ENCODE results near the gene SLAMF1.
"Not testable (repeated sequence)": the region's sequence is repeated elsewhere in the genome, so short reads cannot be mapped to it uniquely, and the experiment has no call there.

Gene SLAMF1

DNA sequence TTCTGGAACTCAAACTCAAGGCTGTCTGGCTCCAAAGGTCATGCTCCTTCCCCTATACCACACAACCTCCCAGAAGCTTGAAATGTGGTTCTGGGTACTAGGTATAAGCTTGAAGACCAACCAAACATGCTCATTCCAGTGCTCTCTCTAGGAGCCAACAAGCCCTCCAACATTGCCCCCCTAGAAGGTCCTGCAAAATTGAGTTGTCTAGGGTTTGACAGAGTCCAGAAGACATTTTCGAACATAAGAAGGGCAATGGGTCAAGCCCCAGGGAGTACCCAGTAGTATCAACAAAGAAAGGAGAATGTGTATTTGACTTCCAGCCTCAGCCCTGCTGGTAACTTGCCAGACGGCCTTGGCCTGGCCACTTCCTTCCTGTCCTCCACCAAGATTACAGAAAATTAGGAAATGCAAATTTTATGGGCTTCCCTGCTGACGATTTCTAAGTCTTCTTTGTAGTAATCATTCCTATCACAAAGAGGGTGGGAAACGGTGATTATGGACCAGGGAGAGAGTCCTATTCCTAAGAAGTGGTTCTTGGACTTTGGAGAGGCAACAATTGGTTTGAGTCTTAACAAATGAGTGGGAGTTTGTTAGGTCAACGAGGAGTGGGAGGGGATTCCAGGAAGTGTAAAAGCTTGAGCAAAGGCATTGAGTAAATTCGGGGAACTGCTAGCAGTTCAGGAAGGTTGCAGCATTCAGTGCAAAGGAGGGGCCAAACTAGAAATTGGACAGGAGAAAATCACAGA is 18.7 kb upstream of the SLAMF1 start:
- no peak for DNase-seq (ENCODE audit: low read depth in 2 of 3, low spot score in 1 of 3)

DNA sequence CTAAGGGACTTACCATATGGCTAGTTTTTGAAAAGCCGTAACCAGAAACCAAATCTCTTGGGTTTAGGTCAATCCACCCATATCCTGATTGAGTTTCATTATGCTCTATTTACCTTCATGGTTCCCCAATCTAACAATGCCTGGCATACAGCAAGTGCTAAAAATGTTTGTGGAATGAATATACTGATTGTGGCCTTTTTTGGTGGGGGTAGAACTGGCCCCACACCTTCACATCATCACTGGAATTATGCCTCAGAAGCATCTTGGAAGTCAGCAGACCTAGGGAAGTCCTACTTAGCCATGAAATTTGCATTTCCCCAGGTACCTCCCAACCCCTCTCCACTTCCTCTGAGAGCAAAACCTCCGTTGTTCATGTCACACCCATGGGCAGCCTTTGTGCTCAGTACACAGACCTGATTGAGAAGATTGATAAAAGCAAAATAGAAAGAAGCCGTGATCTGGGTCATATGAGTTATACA is 17.8 kb upstream of the SLAMF1 start:
- DNase-seq (ENCODE audit: low read depth in 2 of 3, low spot score in 1 of 3): no peak

DNA sequence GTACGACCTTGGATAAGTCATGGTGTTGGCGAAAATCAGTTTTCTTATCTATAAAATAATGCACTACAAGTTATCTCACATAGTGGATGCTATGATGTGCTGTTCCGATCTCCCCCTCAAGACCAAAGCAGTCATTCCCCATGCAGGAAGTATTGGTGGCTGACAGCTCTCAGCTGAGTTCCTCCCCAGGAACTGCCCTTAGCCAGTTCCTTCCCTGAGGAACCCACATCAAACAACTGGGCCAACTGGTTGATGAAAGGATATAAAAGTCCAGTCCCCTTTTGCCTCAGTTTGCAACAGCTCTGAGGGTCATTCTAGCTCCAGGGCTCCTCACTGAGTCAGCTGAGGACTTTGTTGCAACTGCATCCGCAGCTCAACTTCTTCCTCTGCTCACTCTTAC is 16.1 kb upstream of the SLAMF1 start:
- no peak for DNase-seq (ENCODE audit: low read depth in 2 of 3, low spot score in 1 of 3)

DNA sequence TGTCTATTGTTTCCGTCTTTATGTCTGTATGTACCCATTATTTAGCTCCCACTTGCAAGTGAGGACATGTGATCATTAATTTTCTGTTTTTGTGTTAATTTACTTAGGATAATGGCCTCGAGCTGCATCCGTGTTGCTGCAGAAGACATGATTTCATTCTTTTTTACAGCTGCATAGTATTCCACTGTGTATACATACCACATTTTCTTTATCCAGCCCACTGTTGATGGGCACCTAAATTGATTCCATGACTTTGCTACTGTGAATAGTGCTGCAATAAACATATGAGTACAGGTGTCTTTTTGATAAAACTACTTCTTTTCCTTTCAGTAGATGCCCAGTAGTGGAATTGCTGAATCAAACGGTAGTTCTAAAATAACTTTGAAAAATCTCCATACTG is 12.7 kb upstream of the SLAMF1 start:
- no peak for DNase-seq (ENCODE audit: low read depth in 2 of 3, low spot score in 1 of 3)

DNA sequence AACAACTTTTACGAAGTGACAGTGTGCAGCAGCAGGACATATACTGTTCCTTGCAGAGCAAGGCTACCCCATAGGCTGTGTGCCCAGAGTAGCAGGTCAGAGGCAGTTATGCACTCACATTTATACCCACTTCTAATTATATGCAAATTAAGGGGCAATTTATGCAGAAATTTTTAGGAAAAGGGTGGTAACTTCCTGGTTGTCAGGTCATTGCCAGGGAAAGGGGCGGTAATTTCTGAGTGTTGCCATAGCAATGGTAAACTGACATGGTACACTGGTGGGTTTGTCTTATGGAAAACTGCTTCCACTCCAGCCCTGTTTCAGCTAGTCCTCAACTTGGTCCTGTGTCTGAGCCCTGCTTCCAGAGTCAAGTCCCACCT is 12.0 kb upstream of the SLAMF1 start:
- no peak for DNase-seq (ENCODE audit: low read depth in 2 of 3, low spot score in 1 of 3)

DNA sequence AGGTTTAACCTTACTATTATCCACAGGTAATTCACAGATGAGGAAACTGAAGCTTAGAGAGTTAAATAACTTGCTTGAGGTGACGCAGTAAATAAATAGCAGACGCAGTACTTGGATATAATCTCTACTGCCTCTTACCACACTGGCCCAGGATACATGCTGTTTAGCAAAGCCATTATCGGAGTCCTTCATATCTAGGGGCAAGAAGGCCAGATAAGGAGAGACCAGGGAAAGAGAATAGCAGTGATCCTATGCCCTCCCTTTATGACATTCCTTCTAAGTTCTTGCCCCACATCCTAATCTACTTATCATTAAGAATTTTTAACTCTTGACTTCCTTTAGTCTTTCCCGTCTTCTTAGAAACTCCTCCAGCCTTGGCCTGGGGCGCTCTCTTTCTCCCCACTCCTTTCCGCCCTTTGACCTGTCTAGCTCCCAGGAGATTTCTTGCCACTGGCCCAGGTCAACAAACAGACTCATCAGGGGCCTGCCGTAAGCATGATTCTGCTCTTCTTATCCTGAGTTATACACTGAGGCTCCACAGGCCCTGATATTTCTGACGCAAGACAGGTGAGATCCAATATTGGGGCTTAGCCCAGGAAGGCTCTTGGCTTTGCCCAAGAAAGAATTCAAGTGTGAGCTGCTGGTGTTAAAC is 11.4 kb upstream of the SLAMF1 start:
- DNase-seq (ENCODE audit: low read depth in 2 of 3, low spot score in 1 of 3): no peak

DNA sequence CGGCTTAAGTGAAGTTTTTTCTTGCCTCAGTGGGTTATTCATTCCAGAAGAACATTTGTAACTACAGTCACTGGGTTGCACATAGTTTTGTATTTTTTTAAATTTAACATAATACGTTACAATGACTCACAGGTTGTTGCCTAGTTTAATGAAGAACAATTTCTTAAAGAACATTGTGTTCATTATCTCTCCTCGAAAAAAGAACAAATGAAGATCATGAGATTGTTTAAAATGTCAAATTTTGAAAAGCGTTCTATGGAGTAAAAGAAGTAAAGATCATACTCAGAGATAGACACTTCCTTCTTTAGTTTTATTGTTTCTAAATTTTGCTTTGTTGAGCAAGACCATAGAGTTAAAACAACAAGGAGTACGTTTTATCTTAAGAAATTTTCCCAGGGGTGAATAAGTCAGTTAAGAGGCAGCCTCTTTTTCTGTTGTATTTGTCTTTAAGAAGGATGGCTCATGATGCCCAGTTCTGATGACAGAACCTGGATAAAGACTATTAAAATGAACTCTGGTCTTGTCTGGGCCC is 10.5 kb upstream of the SLAMF1 start:
- DNase-seq (ENCODE audit: low read depth in 2 of 3, low spot score in 1 of 3): no peak

DNA sequence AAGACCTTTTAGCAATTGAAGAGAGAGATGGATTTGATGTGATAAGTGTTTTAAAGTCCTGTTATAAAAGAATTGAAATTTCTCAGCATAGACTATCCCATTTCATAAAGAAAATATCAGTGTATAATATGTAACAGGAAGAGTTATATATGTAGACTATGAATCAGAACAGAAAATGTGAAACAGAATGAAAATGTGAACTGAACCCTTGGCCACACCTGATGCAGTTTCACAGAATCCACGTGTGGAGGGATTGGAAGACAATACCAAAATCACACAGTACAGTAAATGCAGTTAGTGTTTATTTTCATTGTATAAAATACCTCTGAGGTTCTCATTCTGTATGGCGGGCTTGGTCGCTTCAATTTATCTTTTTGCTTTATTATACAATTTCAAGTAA is 9.9 kb upstream of the SLAMF1 start:
- no peak for DNase-seq (ENCODE audit: low read depth in 2 of 3, low spot score in 1 of 3)

DNA sequence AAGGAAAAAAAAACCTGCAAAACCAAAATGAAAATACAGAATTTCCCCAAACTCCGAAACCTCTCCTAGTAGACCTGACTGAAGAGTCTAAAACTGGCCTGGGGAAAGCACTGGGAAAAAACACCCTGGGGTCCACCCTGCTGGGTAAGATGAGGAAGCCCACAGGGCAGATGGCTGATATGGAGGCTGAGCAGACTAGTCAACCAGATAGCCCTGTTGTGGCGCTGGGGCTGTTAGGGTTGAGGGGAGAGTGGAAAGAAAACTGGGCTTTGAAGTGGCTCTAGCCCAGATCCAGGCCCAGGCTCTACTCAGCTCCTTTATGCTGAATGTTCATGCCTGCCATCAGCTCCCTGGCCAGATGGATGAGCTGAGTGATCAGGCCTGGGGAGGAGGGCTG is 6.8 kb upstream of the SLAMF1 start:
- DNase-seq (ENCODE audit: low read depth in 2 of 3, low spot score in 1 of 3): no peak

DNA sequence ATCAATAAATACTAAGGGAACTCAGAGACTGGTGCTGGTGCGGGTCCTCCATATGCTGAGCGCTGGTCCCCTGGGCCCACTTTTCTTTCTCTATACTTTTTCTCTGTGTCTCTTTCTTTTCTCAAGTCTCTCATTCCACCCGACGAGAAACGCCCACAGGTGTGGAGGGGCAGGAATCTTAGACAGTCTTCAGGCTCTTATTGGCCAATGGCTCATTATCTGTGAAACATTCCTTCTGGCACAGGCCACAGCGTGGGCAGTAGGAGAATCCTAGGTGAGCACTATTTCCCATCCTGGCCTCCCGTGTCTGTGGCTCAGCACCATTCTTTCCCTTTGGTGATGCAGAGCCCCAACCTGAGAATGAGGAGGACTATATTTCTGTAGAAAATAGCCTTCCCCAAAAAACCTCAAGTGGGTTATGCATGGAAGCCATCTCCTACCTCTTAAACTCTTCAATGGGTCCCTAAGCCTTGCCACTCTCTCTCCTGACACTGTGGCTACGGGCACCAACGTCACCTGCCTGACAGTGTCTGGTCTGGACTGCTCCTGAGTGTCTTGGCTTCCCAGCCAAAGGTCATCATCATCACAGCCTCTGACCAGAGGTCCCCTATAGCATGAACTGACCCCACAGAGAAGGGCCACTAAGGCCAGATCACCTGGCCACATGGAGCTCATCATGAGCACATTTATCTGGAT is 6.2 kb upstream of the SLAMF1 start:
- DNase-seq (ENCODE audit: low read depth in 2 of 3, low spot score in 1 of 3): no peak

DNA sequence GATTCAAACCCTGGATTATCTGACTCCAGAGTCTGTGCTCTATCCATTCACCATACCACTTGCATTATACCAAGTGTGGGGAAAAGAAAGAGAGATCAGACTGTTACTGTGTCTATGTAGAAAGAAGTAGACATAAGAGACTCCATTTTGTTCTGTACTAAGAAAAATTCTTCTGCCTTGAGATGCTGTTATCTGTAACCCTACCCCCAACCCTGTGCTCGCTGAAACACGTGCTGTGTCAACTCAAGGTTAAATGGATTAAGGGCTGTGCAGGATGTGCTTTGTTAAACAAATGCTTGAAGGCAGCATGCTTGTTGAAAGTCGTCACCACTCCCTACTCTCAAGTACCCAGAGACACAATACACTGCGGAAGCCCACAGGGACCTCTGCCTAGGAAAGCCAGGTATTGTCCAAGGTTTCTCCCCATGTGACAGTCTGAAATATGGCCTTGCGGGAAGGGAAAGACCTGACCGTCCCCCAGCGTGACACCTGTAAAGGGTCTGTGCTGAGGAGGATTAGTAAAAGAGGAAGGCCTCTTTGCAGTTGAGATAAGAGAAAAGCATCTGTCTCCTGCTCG is 5.3 kb upstream of the SLAMF1 start:
- DNase-seq (ENCODE audit: low read depth in 2 of 3, low spot score in 1 of 3): not testable (repeated sequence)

DNA sequence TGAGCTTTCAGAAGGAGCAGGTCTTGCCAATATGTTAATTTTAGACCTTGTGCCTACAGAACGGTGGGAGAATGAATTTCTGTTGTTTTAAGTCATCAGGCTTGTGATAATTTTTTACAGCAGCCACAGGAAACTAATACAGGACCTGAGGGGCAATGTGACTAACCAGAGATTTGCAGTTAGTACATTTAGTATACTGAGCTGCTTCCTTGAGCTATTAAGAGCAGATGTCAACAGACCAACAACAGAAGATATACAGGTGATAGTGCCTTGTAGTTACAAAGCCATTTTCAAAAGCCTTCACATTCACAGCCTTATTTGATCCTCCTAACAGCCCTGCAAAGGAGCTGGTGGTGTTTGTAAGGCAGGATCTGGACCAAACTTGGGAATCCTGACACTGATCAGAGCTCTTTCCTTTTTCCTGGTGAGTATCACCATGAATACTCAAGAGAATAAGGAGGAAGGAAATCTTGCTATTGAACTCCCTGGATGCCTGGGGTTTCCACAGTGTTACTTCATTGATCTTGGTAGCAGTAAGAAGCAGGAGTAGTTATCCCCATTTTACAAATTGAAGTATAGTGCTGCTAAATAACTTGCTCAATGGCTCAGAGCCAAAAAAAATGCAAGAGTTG is 4.7 kb upstream of the SLAMF1 start:
- no peak for DNase-seq (ENCODE audit: low read depth in 2 of 3, low spot score in 1 of 3)

DNA sequence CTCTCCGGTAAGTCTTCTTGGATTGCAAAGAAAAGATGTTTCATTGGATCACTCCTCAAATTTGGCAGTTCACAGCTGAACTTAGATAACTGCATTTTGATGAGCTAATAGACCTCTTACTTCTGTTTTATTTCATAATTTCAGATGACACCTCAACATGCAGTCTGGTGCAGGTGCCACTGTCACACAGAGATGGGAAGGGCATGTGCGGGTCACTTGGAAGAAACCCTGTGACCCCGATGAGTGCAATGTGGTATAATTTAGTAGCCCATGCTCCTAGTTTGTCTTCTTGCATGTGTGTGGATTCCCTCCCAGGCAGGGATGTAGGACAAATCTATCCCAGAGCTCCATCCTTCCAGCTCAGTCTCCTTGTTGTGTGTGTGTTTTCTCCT is 481 bp upstream of the SLAMF1 start:
- DNase-seq (ENCODE audit: low read depth in 2 of 3, low spot score in 1 of 3): no peak

DNA sequence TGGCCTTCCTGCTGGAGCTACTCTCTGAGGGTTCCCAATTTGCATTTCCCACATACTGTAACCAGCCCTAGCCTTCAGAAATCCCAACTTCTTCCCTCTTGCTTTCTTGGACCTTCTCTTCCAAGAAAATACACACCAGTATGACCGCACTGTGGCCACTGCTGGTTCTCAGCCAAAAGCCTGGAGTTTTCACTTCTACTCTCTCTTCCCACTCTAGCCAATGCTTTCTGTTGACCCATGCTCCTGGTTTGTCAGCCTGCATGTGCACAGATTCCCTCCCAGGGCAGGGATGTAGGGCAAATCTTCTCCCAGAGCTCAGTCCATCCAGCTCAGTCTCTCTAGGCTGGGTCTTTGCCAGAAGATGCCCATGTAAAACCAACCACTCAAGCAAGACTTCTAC is 664 bp downstream of the SLAMF1 start:
- no peak for DNase-seq (ENCODE audit: low read depth in 2 of 3, low spot score in 1 of 3)

DNA sequence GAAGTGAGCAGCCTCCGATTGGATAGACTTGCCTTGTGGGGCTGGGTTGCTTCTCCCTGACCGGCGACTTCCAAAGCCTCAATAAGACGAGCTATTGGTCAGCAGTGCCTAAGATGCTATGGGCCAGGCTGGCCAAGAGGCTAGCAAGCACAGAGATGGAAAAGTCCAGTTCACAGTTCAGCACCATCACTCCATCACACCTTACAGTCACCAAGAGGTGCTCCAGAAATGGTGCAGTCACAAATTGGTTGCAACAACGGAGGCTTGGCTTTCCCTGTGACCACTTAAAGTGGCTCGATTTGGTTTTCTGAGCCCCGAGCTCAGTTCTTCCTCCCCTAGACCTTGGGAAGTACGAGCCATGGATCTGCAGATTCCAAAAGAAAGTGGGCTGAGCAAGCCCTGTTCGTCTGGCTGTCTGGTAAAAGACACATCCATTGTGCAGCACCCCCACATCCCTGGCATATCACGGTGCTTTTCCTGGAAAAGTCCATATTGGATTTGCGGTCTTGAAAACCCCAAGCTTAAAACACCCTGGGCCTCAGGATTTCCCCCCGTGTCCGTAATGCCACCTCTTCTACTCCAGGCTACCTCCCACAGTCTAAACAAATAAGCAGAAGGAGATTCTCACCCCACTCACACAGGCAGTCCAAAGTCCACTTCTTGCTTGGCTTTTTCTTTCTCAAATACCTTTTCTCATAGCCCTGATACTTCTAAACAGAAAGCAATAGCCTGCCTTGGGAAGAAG is 1.3 kb downstream of the SLAMF1 start:
- no peak for DNase-seq (ENCODE audit: low read depth in 2 of 3, low spot score in 1 of 3)

DNA sequence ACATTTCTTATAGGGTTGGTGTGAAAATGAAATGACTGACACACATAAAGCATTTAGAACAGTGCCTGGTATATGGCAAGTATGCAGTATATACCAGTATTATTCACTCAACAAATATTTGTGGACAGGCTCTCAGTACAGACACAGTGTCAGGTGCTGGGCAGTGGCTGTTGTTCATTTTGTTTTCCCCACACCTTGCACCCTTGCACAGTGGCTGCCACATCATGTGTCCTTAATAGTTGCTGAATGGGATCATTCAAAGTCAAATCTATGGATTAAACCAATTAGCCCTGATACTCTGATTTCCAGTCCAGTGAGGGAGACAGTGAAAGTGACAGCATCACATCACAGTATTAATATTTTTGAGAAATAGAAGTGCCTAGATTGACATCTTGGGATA is 2.4 kb downstream of the SLAMF1 start:
- no peak for DNase-seq (ENCODE audit: low read depth in 2 of 3, low spot score in 1 of 3)

DNA sequence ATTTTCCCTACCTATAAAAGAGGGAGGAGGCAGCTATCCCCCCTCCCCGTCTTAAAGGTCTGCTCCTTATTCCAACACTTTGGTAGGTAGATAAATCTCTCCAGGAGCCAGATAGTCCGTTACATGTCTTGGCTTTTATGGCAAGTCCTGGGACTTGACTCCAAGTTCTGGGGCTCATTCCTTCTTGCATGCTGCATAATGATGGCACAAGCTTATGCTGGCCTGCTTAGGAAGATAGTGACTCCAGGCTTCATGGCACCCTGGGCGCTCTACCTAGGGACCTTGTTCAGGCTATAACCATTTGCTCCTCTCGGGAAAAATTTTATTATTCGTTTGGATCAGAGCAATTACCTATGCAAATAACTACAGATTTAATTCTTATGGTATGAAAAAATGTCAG is 3.7 kb downstream of the SLAMF1 start:
- no peak for DNase-seq (ENCODE audit: low read depth in 2 of 3, low spot score in 1 of 3)

DNA sequence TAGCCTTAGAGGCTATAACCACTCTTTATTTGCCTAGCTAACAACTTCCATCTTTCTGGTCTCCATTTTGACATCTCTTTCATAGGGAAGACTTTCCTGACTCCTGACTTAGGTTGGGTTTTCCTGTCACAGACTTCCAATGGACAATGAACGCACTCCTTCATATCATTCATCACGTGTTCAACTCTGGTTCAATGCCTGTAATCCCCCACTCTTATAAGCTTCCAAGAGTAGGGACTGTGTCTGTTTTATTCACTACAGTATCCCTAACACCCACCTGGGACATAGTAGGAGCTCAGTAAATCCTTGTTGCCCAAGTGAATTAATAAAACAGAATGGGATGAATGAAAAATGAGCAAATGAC is 4.6 kb downstream of the SLAMF1 start:
- no peak for DNase-seq (ENCODE audit: low read depth in 2 of 3, low spot score in 1 of 3)

DNA sequence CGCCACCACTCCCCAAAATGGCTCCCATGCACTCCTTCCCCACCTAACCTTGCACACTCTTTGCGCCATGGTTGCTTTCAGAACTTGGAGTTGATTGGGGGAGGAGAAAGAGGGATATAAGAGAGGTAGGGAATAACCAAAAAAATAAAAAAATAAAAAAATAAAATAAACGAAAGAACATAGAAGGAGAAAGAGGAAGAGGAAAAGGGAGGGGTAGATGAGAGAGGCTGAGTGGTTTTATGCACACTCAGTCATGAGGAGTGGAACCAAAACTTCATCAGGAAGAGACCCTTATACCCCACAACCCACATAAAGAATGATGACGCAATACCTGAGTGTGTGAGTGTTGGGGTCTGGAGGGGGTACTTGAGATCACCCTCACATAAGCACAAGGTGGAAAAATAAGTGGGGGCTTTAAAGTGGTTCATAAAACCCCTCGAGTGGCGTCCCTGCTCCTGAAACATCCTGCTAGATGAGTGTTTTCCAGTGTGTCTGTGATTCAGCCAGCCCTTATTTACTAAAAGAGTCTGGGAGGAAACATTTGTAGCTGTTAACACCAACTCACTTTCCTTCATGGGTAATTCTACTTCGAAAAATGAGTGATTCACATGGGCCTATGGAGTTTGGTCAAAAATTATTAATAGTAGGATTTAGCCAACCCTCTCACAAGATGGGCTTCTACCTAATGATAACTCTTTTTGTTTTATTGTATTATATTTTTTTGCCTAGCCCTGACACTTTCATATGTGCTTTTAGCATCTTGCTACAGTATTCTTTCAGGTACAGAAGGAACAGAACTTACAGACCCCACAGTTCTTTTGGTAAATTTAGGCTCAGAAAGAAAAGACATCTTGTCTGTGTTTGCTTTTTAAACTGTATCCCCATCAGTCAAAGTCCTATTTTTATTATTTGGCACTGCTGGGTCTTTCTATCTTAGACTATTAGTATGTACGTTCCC is 5.2 kb downstream of the SLAMF1 start:
- no peak for DNase-seq (ENCODE audit: low read depth in 2 of 3, low spot score in 1 of 3)
